Measurements from ENCODE around the gene G6PC3.
A peak's percentile ranks its signal among the peaks of the same experiment; 100 is the strongest.

Gene G6PC3

GRCh38 chr17:44120851-44121605 is 50.5 kb downstream of the G6PC3 start:
- peaks cover 0 to 19% (median 15%) of the 10 kb centered on the region in 5 donors for H3K36me3 ChIP-seq (ENCODE audit: control insufficient read depth in 5 of 5, insufficient read depth in 5 of 5, low read length in 5 of 5)
- H3K9ac ChIP-seq (ENCODE audit: low read length in 5 of 5), result no peak overlapping the region
- peak overlapping the region in 2 of 5 donors; percentile 90 to 93 for H3K4me3 ChIP-seq (ENCODE audit: low read depth in 1 of 5, low read length in 5 of 5)
- no peaks in the 10 kb centered on the region for H3K9me3 ChIP-seq (ENCODE audit: control insufficient read depth in 5 of 5, low read length in 5 of 5)
- no peaks in the 10 kb centered on the region for H3K27me3 ChIP-seq (ENCODE audit: control insufficient read depth in 5 of 5, insufficient read depth in 4 of 5, low read length in 5 of 5)
- peaks cover 1 to 44% (median 41%) of the 10 kb centered on the region in 5 donors for H3K4me1 ChIP-seq (ENCODE audit: control insufficient read depth in 5 of 5, insufficient read depth in 5 of 5, low read length in 5 of 5)
- H3K27ac ChIP-seq (ENCODE audit: low read depth, low read length), result peak overlapping the region; percentile 10

- peaks cover 0 to 7% (median 3%) of the 10 kb centered on the region in 5 donors for H3K36me3 ChIP-seq (ENCODE audit: control insufficient read depth in 5 of 5, insufficient read depth in 5 of 5, low read length in 5 of 5)
- peak overlapping the region; percentile 54 for H3K27ac ChIP-seq (ENCODE audit: low read depth, low read length)
- H3K4me3 ChIP-seq (ENCODE audit: low read depth in 1 of 5, low read length in 5 of 5), result peak overlapping the region; percentile 81 to 95 (median 90)
- H3K9ac ChIP-seq (ENCODE audit: low read length in 5 of 5), result peak overlapping the region in 4 of 5 donors; percentile 71 to 91 (median 82)
- H3K27me3 ChIP-seq (ENCODE audit: control insufficient read depth in 5 of 5, insufficient read depth in 4 of 5, low read length in 5 of 5), result no peaks in the 10 kb centered on the region
- H3K9me3 ChIP-seq (ENCODE audit: control insufficient read depth in 5 of 5, low read length in 5 of 5), result no peaks in the 10 kb centered on the region
- peaks cover 1 to 44% (median 38%) of the 10 kb centered on the region in 5 donors for H3K4me1 ChIP-seq (ENCODE audit: control insufficient read depth in 5 of 5, insufficient read depth in 5 of 5, low read length in 5 of 5)
These were observed 51.7 kb downstream of the G6PC3 start for GRCh38 chr17:44121997-44122815.

- Histone ChIP-seq H3K4me1 (ENCODE audit: control insufficient read depth in 5 of 5, insufficient read depth in 5 of 5, low read length in 5 of 5) (peaks cover 1 to 44% (median 38%) of the 10 kb centered on the region in 5 donors), H3K36me3 (ENCODE audit: control insufficient read depth in 5 of 5, insufficient read depth in 5 of 5, low read length in 5 of 5) (peaks cover 0 to 3% (median 1%) of the 10 kb centered on the region in 5 donors), H3K9me3 (ENCODE audit: control insufficient read depth in 5 of 5, low read length in 5 of 5) (no peaks in the 10 kb centered on the region), H3K27me3 (ENCODE audit: control insufficient read depth in 5 of 5, insufficient read depth in 4 of 5, low read length in 5 of 5) (no peaks in the 10 kb centered on the region), H3K27ac (ENCODE audit: low read depth, low read length) (peak overlapping the region; percentile 54), H3K9ac (ENCODE audit: low read length in 5 of 5) (peak overlapping the region in 4 of 5 donors; percentile 71 to 91 (median 82)), H3K4me3 (ENCODE audit: low read depth in 1 of 5, low read length in 5 of 5) (peak overlapping the region; percentile 81 to 95 (median 90))
These were observed 52.4 kb downstream of the G6PC3 start for GRCh38 chr17:44122816-44123355.

GRCh38 chr17:44123356-44124117 is 53.0 kb downstream of the G6PC3 start, which contains the start of gene HDAC5:
Gene HDAC5, minus strand, starts transcription at chr17:44123641. Its CDS starts 6,126 bp downstream, at chr17:44117515.
- no peaks in the 10 kb centered on the region for H3K9me3 ChIP-seq (ENCODE audit: control insufficient read depth in 5 of 5, low read length in 5 of 5)
- peaks cover 0 to 3% (median 0%) of the 10 kb centered on the region in 5 donors for H3K36me3 ChIP-seq (ENCODE audit: control insufficient read depth in 5 of 5, insufficient read depth in 5 of 5, low read length in 5 of 5)
- peak within 1 kb of the TSS; percentile 89 for H3K27ac ChIP-seq (ENCODE audit: low read depth, low read length)
- H3K4me3 ChIP-seq (ENCODE audit: low read depth in 1 of 5, low read length in 5 of 5), result peak within 1 kb of the TSS; percentile 89 to 95 (median 90)
- H3K4me1 ChIP-seq (ENCODE audit: control insufficient read depth in 5 of 5, insufficient read depth in 5 of 5, low read length in 5 of 5), result peaks cover 1 to 44% (median 36%) of the 10 kb centered on the region in 5 donors
- peak within 1 kb of the TSS; percentile 44 to 91 (median 83) for H3K9ac ChIP-seq (ENCODE audit: low read length in 5 of 5)
- no peaks in the 10 kb centered on the region for H3K27me3 ChIP-seq (ENCODE audit: control insufficient read depth in 5 of 5, insufficient read depth in 4 of 5, low read length in 5 of 5)

- peak overlapping the region; percentile 44 to 83 (median 76) for H3K9ac ChIP-seq (ENCODE audit: low read length in 5 of 5)
- peaks cover 1 to 41% (median 30%) of the 10 kb centered on the region in 5 donors for H3K4me1 ChIP-seq (ENCODE audit: control insufficient read depth in 5 of 5, insufficient read depth in 5 of 5, low read length in 5 of 5)
- peak overlapping the region; percentile 71 to 90 (median 82) for H3K4me3 ChIP-seq (ENCODE audit: low read depth in 1 of 5, low read length in 5 of 5)
- no peaks in the 10 kb centered on the region for H3K27me3 ChIP-seq (ENCODE audit: control insufficient read depth in 5 of 5, insufficient read depth in 4 of 5, low read length in 5 of 5)
- H3K27ac ChIP-seq (ENCODE audit: low read depth, low read length), result peak overlapping the region; percentile 89
- no peaks in the 10 kb centered on the region for H3K9me3 ChIP-seq (ENCODE audit: control insufficient read depth in 5 of 5, low read length in 5 of 5)
- H3K36me3 ChIP-seq (ENCODE audit: control insufficient read depth in 5 of 5, insufficient read depth in 5 of 5, low read length in 5 of 5), result peaks cover 0 to 1% (median 0%) of the 10 kb centered on the region in 5 donors
These were observed 53.5 kb downstream of the G6PC3 start for GRCh38 chr17:44124118-44124438.

All from subcutaneous abdominal adipose tissue (tissue), 5 donors.